SK-N-SH treated with all-trans-retinoic acid at 6 μM for 48 hours (cell line): ENCODE results near the gene PNKD.
"Not testable (repeated sequence)": the region's sequence is repeated elsewhere in the genome, so short reads cannot be mapped to it uniquely, and the experiment has no call there.

ENCODE experiments used
- ARNTL ChIP-seq: fragments of 450-650 bp; formaldehyde crosslinking; IDR thresholded peaks from 2 replicates; pipeline ENCODE4 v1.5.0; 2020; ENCODE audit warnings: low read depth, mild to moderate bottlenecking, moderate library complexity, borderline replicate concordance
- BACH2 ChIP-seq: fragments of 250-450 bp; sonication (Bioruptor Pico); IDR thresholded peaks from 2 replicates; pipeline ENCODE4 v1.9.0; 2021; ENCODE audit warnings: mild to moderate bottlenecking, borderline replicate concordance
- ESRRG ChIP-seq: fragments of 250-450 bp; sonication (Bioruptor Pico); IDR thresholded peaks from 2 replicates; pipeline ENCODE4 v1.6.1; 2021; ENCODE audit warnings: mild to moderate bottlenecking
- GLIS3 ChIP-seq: fragments of 250-450 bp; sonication (Bioruptor Pico); IDR thresholded peaks from 2 replicates; pipeline ENCODE4 v1.5.0; 2020; ENCODE audit warnings: mild to moderate bottlenecking, moderate library complexity
- ISL1 ChIP-seq: fragments of 250-450 bp; sonication (Bioruptor Pico); IDR thresholded peaks from 2 replicates; pipeline ENCODE4 v2.1.2; 2022; ENCODE audit warnings: mild to moderate bottlenecking, moderate library complexity
- PATZ1 ChIP-seq: fragments of 250-450 bp; sonication (Bioruptor Pico); IDR thresholded peaks from 2 replicates; pipeline ENCODE4 v1.8.0; 2020; ENCODE audit warnings: mild to moderate bottlenecking, moderate library complexity, borderline replicate concordance
- PPARA ChIP-seq: fragments of 250-450 bp; sonication (Bioruptor Pico); IDR thresholded peaks from 2 replicates; pipeline ENCODE4 v1.5.0; 2020; ENCODE audit warnings: mild to moderate bottlenecking, borderline replicate concordance
- RARB ChIP-seq: fragments of 250-450 bp; sonication (Bioruptor Pico); IDR thresholded peaks from 2 replicates; pipeline ENCODE4 v1.8.0; 2021; ENCODE audit warnings: mild to moderate bottlenecking, moderate library complexity
- SNAI2 ChIP-seq: fragments of 250-450 bp; sonication (Bioruptor Pico); IDR thresholded peaks from 2 replicates; pipeline ENCODE4 v1.5.0; 2020; ENCODE audit warnings: mild to moderate bottlenecking, moderate library complexity
- TSHZ2 ChIP-seq: fragments of 250-450 bp; sonication (Bioruptor Pico); IDR thresholded peaks from 2 replicates; pipeline ENCODE4 v1.5.0; 2020; ENCODE audit warnings: mild to moderate bottlenecking, moderate library complexity
- ZFP3 ChIP-seq: fragments of 250-450 bp; sonication (Bioruptor Pico); IDR thresholded peaks from 2 replicates; pipeline ENCODE4 v1.5.0; 2020; ENCODE audit warnings: mild to moderate bottlenecking, moderate library complexity
- ZFP30 ChIP-seq: fragments of 450-650 bp; formaldehyde crosslinking; IDR thresholded peaks from 2 replicates; pipeline ENCODE4 v1.5.0; 2022; ENCODE audit warnings: mild to moderate bottlenecking, moderate library complexity
- ZNF8 ChIP-seq: fragments of 450-650 bp; formaldehyde crosslinking; IDR thresholded peaks from 2 replicates; pipeline ENCODE4 v1.5.0; 2020; ENCODE audit warnings: mild to moderate bottlenecking, moderate library complexity

GRCh38 chr2:218311541-218312266, 41.4 kb downstream of the PNKD start:
- not testable (repeated sequence) for TF ChIP-seq ARNTL (CRISPR knock-in tag); SNAI2 (CRISPR knock-in tag); ZNF8 (CRISPR knock-in tag); PATZ1 (CRISPR knock-in tag); PPARA; RARB (CRISPR knock-in tag); ESRRG (CRISPR knock-in tag); TSHZ2 (CRISPR knock-in tag); ZFP30 (CRISPR knock-in tag); ZFP3 (CRISPR knock-in tag); BACH2 (CRISPR knock-in tag); ISL1 (CRISPR knock-in tag); GLIS3 (CRISPR knock-in tag)
